ENCODE results near the gene SPEF2.

SPEF2 gene

GRCh38 chr5:35678661-35679060 is 61.0 kb downstream of the SPEF2 start:
- TF ChIP-seq TAF1 (IDR thresholded peaks at IDR 0.05; ENCODE audit: borderline replicate concordance, low read depth, low read length) = no peak
- TF ChIP-seq POLR2AphosphoS5 (IDR thresholded peaks at IDR 0.05; ENCODE audit: low read depth, low read length) = no peak
- TF ChIP-seq POLR2A (IDR thresholded peaks at IDR 0.05; ENCODE audit: low read depth, low read length) = no peak

GRCh38 chr5:35679357-35679756 is 61.7 kb downstream of the SPEF2 start:
- DNase-seq (ENCODE audit: insufficient read length) (no peak), FAIRE-seq (no peak)
- no peak for TF ChIP-seq POLR2A (IDR thresholded peaks at IDR 0.05; ENCODE audit: low read depth, low read length)
- no peak for TF ChIP-seq POLR2AphosphoS5 (IDR thresholded peaks at IDR 0.05; ENCODE audit: low read depth, low read length)
- no peak for TF ChIP-seq TAF1 (IDR thresholded peaks at IDR 0.05; ENCODE audit: borderline replicate concordance, low read depth, low read length)

More at GRCh38 chr5:35678661-35679060, 61.0 kb downstream of the SPEF2 start:
- FAIRE-seq (no peak), DNase-seq (ENCODE audit: insufficient read length) (no peak)

GRCh38 chr5:35681911-35682310 is 64.2 kb downstream of the SPEF2 start:
- DNase-seq (ENCODE audit: insufficient read length) (no peak), FAIRE-seq (no peak)
- no peak for TF ChIP-seq TAF1 (IDR thresholded peaks at IDR 0.05; ENCODE audit: borderline replicate concordance, low read depth, low read length)
- TF ChIP-seq POLR2AphosphoS5 (IDR thresholded peaks at IDR 0.05; ENCODE audit: low read depth, low read length) = no peak
- TF ChIP-seq POLR2A (IDR thresholded peaks at IDR 0.05; ENCODE audit: low read depth, low read length) = no peak

- no peak for FAIRE-seq
- no peak for DNase-seq (ENCODE audit: insufficient read length)
- TF ChIP-seq POLR2AphosphoS5 (IDR thresholded peaks at IDR 0.05; ENCODE audit: low read depth, low read length) (no peak), POLR2A (IDR thresholded peaks at IDR 0.05; ENCODE audit: low read depth, low read length) (no peak), TAF1 (IDR thresholded peaks at IDR 0.05; ENCODE audit: borderline replicate concordance, low read depth, low read length) (no peak)
These were observed 65.8 kb downstream of the SPEF2 start for GRCh38 chr5:35683466-35683865.

- FAIRE-seq = no peak
- DNase-seq (ENCODE audit: insufficient read length) = no peak
- TF ChIP-seq POLR2A (IDR thresholded peaks at IDR 0.05; ENCODE audit: low read depth, low read length) (no peak), POLR2AphosphoS5 (IDR thresholded peaks at IDR 0.05; ENCODE audit: low read depth, low read length) (no peak)
These were observed 67.5 kb downstream of the SPEF2 start for GRCh38 chr5:35685161-35685560.

GRCh38 chr5:35687961-35688360 is 70.3 kb downstream of the SPEF2 start:
- DNase-seq (ENCODE audit: insufficient read length) = no peak
- no peak for FAIRE-seq
- TF ChIP-seq POLR2AphosphoS5 (IDR thresholded peaks at IDR 0.05; ENCODE audit: low read depth, low read length) (no peak), POLR2A (IDR thresholded peaks at IDR 0.05; ENCODE audit: low read depth, low read length) (no peak), TAF1 (IDR thresholded peaks at IDR 0.05; ENCODE audit: borderline replicate concordance, low read depth, low read length) (no peak)

- TF ChIP-seq TAF1 (IDR thresholded peaks at IDR 0.05; ENCODE audit: borderline replicate concordance, low read depth, low read length) = no peak
- TF ChIP-seq POLR2A (IDR thresholded peaks at IDR 0.05; ENCODE audit: low read depth, low read length) = no peak
- TF ChIP-seq POLR2AphosphoS5 (IDR thresholded peaks at IDR 0.05; ENCODE audit: low read depth, low read length) = no peak
- DNase-seq (ENCODE audit: insufficient read length) (no peak), FAIRE-seq (no peak)
These were observed 76.8 kb downstream of the SPEF2 start for GRCh38 chr5:35694481-35694880.

GRCh38 chr5:35698047-35698808 is 80.6 kb downstream of the SPEF2 start:
- DNase-seq (ENCODE audit: insufficient read length) (no peak), FAIRE-seq (no peak)
- TF ChIP-seq TAF1 (IDR thresholded peaks at IDR 0.05; ENCODE audit: borderline replicate concordance, low read depth, low read length) (no peak), POLR2AphosphoS5 (IDR thresholded peaks at IDR 0.05; ENCODE audit: low read depth, low read length) (no peak), POLR2A (IDR thresholded peaks at IDR 0.05; ENCODE audit: low read depth, low read length) (no peak)

- DNase-seq (ENCODE audit: insufficient read length) (no peak), FAIRE-seq (no peak)
- TF ChIP-seq POLR2A (IDR thresholded peaks at IDR 0.05; ENCODE audit: low read depth, low read length) = no peak
- TF ChIP-seq POLR2AphosphoS5 (IDR thresholded peaks at IDR 0.05; ENCODE audit: low read depth, low read length) = no peak
- TF ChIP-seq TAF1 (IDR thresholded peaks at IDR 0.05; ENCODE audit: borderline replicate concordance, low read depth, low read length) = no peak
These were observed 90.0 kb downstream of the SPEF2 start for GRCh38 chr5:35707659-35708058.

GRCh38 chr5:35709688-35710087 is 92.0 kb downstream of the SPEF2 start:
- TF ChIP-seq POLR2AphosphoS5 (IDR thresholded peaks at IDR 0.05; ENCODE audit: low read depth, low read length) (no peak), TAF1 (IDR thresholded peaks at IDR 0.05; ENCODE audit: borderline replicate concordance, low read depth, low read length) (no peak), POLR2A (IDR thresholded peaks at IDR 0.05; ENCODE audit: low read depth, low read length) (no peak)
- FAIRE-seq = peak; percentile 24

GRCh38 chr5:35717718-35718117 is 100.1 kb downstream of the SPEF2 start:
- FAIRE-seq (no peak), DNase-seq (ENCODE audit: insufficient read length) (no peak)
- TF ChIP-seq POLR2A (IDR thresholded peaks at IDR 0.05; ENCODE audit: low read depth, low read length) (no peak), TAF1 (IDR thresholded peaks at IDR 0.05; ENCODE audit: borderline replicate concordance, low read depth, low read length) (no peak), POLR2AphosphoS5 (IDR thresholded peaks at IDR 0.05; ENCODE audit: low read depth, low read length) (no peak)

More at GRCh38 chr5:35709688-35710087, 92.0 kb downstream of the SPEF2 start:
- no peak for DNase-seq (ENCODE audit: insufficient read length)

- no peak for DNase-seq (ENCODE audit: insufficient read length)
- FAIRE-seq = no peak
- TF ChIP-seq TAF1 (IDR thresholded peaks at IDR 0.05; ENCODE audit: borderline replicate concordance, low read depth, low read length) = no peak
- TF ChIP-seq POLR2AphosphoS5 (IDR thresholded peaks at IDR 0.05; ENCODE audit: low read depth, low read length) = no peak
- no peak for TF ChIP-seq POLR2A (IDR thresholded peaks at IDR 0.05; ENCODE audit: low read depth, low read length)
These were observed 118.1 kb downstream of the SPEF2 start for GRCh38 chr5:35735718-35736117.

All from GM12892 (cell line).